Measurements from ENCODE around the gene MARCO.

MARCO gene

DNA sequence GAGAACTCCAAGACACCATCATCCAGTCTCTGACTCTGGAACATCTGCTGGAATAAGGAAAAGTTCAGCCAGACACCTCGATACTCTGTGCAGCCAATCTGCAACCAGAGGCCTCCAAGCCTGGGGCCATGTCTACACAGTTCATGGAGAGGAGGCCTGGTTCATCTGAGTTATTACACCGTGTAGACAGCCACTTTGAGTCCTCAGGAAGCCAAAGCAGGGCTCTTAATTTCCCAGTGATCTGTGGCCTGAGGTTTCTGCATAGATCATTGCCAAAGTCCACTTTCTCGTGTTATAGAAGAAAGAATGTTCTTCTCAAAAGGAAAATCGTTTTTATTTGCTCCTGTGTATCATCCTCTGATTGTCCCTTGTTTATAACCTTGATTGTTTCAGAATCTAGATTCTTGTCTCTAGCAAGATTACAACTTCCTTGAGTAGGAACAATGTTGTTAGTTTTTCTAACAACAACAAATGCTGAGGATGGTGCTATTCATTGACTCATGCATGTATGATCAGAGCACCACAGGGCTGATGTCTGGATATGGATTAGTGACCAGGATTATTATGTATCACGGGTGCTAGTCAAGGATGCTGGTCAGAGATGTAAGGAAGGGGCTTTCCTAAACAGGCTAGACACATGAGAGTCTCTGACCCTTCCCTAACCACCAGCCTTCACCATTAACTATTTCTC, 30.7 kb upstream of the MARCO start:
- TF ChIP-seq POLR2AphosphoS5 (IDR thresholded peaks at IDR 0.05; ENCODE audit: low read depth, low read length), result no peak
- TF ChIP-seq, protein P1, sequence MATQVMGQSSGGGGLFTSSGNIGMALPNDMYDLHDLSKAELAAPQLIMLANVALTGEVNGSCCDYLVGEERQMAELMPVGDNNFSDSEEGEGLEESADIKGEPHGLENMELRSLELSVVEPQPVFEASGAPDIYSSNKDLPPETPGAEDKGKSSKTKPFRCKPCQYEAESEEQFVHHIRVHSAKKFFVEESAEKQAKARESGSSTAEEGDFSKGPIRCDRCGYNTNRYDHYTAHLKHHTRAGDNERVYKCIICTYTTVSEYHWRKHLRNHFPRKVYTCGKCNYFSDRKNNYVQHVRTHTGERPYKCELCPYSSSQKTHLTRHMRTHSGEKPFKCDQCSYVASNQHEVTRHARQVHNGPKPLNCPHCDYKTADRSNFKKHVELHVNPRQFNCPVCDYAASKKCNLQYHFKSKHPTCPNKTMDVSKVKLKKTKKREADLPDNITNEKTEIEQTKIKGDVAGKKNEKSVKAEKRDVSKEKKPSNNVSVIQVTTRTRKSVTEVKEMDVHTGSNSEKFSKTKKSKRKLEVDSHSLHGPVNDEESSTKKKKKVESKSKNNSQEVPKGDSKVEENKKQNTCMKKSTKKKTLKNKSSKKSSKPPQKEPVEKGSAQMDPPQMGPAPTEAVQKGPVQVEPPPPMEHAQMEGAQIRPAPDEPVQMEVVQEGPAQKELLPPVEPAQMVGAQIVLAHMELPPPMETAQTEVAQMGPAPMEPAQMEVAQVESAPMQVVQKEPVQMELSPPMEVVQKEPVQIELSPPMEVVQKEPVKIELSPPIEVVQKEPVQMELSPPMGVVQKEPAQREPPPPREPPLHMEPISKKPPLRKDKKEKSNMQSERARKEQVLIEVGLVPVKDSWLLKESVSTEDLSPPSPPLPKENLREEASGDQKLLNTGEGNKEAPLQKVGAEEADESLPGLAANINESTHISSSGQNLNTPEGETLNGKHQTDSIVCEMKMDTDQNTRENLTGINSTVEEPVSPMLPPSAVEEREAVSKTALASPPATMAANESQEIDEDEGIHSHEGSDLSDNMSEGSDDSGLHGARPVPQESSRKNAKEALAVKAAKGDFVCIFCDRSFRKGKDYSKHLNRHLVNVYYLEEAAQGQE (IDR thresholded peaks at IDR 0.05; ENCODE audit: insufficient read depth in 1 of 2, low read depth in 2 of 2, low read length in 2 of 2), result no peak

- no peak for TF ChIP-seq FOXP2 (optimal IDR thresholded peaks at IDR 0.05; ENCODE audit: borderline replicate concordance, extremely low read depth, extremely low read length, insufficient read depth)
- no peak for TF ChIP-seq POLR2AphosphoS5 (IDR thresholded peaks at IDR 0.05; ENCODE audit: low read depth, low read length)
- TF ChIP-seq, protein P1 (IDR thresholded peaks at IDR 0.05; ENCODE audit: insufficient read depth in 1 of 2, low read depth in 2 of 2, low read length in 2 of 2), result no peak
- no peak for TF ChIP-seq TAF1 (IDR thresholded peaks at IDR 0.05; ENCODE audit: borderline replicate concordance, insufficient read depth, low read length)
- no peak for TF ChIP-seq SIN3A (IDR thresholded peaks at IDR 0.05; ENCODE audit: borderline replicate concordance, insufficient read depth, low read length)
Measured at GRCh38 chr2:118911936-118912335, 30.1 kb upstream of the MARCO start.

- no peak for TF ChIP-seq SIN3A (IDR thresholded peaks at IDR 0.05; ENCODE audit: borderline replicate concordance, insufficient read depth, low read length)
- no peak for TF ChIP-seq FOXP2 (optimal IDR thresholded peaks at IDR 0.05; ENCODE audit: borderline replicate concordance, extremely low read depth, extremely low read length, insufficient read depth)
- no peak for TF ChIP-seq POLR2AphosphoS5 (IDR thresholded peaks at IDR 0.05; ENCODE audit: low read depth, low read length)
- TF ChIP-seq TAF1 (IDR thresholded peaks at IDR 0.05; ENCODE audit: borderline replicate concordance, insufficient read depth, low read length), result no peak
- TF ChIP-seq, protein P1 (IDR thresholded peaks at IDR 0.05; ENCODE audit: insufficient read depth in 1 of 2, low read depth in 2 of 2, low read length in 2 of 2), result no peak
Measured at GRCh38 chr2:118913131-118913802, 28.7 kb upstream of the MARCO start.

DNA sequence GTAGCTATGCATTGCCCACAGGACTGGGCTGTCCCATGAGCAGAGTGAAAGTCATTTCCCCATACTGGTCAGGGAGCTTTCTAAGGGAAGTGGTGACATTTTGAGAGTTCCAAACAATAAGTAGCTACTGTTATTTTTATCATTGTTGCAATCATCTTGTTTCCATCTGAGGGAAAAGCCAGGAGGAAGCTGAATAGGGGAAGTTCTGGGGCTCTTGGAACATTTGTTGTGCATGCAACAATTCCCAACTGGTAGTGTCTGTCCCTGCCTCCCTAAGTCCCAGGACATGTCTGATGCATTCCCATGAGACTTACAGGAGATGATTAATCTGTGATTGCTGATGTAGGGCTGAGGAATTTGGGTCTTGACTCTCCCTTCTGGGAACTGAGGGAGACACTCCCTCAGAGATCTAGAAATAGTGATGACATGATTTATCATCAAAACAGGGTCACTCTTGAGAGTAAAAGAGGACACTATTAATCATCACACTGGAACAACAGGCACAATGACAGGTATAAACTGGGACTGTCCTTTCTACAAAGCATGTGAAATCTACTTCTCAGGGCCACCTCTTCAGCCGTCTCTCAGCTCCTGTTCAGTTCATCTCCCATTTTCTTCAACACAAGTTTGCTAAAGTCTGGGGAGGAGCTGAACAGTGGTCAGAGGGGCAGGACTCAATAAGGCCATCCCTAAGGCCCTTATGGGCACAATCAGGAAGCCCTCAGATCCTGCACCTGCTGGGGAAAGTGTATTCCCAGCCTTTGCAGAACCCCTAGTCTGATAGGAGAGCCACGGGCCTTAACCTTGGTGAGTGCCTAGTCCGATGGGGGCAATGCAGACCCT, 28.0 kb upstream of the MARCO start:
- TF ChIP-seq SIN3A (IDR thresholded peaks at IDR 0.05; ENCODE audit: borderline replicate concordance, insufficient read depth, low read length), result no peak
- no peak for TF ChIP-seq TAF1 (IDR thresholded peaks at IDR 0.05; ENCODE audit: borderline replicate concordance, insufficient read depth, low read length)
- TF ChIP-seq, protein P1 (IDR thresholded peaks at IDR 0.05; ENCODE audit: insufficient read depth in 1 of 2, low read depth in 2 of 2, low read length in 2 of 2), result no peak
- no peak for TF ChIP-seq FOXP2 (optimal IDR thresholded peaks at IDR 0.05; ENCODE audit: borderline replicate concordance, extremely low read depth, extremely low read length, insufficient read depth)

Data from PFSK-1 (cell line).